ENCODE data around the gene DUS4L. TPM values are rescaled to one million over a fixed set of nuclear protein-coding genes. Genes with fewer than 3 reads are reported as not detected.

The DUS4L gene
- total and polyA plus RNA-seq, 2 of the 13 experiments (the other 11 are each of a cell fraction or from before 2014, with no cell fraction given), result 5.6 to 9.8 TPM

GRCh38 chr7:107563775-107564552, at the start of gene DUS4L, which contains the start of gene COG5 (continued):
- TF ChIP-seq PATZ1 (CRISPR knock-in tag; IDR thresholded peaks at IDR 0.05), result peak; percentile 36; the same call in 1 of the 2 replicates
- 0 out of 2 replicates have a peak, but pooled peaks have one; percentile 67 for TF ChIP-seq ZNF761 (CRISPR knock-in tag; conservative IDR thresholded peaks at IDR 0.05)
- no peak for TF ChIP-seq RNF2 (conservative IDR thresholded peaks at IDR 0.05; ENCODE audit: low read depth)
- TF ChIP-seq ONECUT2 (CRISPR knock-in tag; IDR thresholded peaks at IDR 0.05), result no peak
- TF ChIP-seq, protein P1, sequence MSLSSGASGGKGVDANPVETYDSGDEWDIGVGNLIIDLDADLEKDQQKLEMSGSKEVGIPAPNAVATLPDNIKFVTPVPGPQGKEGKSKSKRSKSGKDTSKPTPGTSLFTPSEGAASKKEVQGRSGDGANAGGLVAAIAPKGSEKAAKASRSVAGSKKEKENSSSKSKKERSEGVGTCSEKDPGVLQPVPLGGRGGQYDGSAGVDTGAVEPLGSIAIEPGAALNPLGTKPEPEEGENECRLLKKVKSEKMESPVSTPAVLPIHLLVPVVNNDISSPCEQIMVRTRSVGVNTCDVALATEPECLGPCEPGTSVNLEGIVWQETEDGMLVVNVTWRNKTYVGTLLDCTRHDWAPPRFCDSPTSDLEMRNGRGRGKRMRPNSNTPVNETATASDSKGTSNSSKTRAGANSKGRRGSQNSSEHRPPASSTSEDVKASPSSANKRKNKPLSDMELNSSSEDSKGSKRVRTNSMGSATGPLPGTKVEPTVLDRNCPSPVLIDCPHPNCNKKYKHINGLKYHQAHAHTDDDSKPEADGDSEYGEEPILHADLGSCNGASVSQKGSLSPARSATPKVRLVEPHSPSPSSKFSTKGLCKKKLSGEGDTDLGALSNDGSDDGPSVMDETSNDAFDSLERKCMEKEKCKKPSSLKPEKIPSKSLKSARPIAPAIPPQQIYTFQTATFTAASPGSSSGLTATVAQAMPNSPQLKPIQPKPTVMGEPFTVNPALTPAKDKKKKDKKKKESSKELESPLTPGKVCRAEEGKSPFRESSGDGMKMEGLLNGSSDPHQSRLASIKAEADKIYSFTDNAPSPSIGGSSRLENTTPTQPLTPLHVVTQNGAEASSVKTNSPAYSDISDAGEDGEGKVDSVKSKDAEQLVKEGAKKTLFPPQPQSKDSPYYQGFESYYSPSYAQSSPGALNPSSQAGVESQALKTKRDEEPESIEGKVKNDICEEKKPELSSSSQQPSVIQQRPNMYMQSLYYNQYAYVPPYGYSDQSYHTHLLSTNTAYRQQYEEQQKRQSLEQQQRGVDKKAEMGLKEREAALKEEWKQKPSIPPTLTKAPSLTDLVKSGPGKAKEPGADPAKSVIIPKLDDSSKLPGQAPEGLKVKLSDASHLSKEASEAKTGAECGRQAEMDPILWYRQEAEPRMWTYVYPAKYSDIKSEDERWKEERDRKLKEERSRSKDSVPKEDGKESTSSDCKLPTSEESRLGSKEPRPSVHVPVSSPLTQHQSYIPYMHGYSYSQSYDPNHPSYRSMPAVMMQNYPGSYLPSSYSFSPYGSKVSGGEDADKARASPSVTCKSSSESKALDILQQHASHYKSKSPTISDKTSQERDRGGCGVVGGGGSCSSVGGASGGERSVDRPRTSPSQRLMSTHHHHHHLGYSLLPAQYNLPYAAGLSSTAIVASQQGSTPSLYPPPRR (CRISPR knock-in tag; IDR thresholded peaks at IDR 0.05; ENCODE audit: borderline replicate concordance), result peak; percentile 42; the same call in 1 of the 2 replicates
- TF ChIP-seq ZNF382 (CRISPR knock-in tag; IDR thresholded peaks at IDR 0.05; ENCODE audit: borderline replicate concordance), result no peak
- TF ChIP-seq IRX3 (CRISPR knock-in tag; IDR thresholded peaks at IDR 0.05; ENCODE audit: borderline replicate concordance, low read depth), result 0 out of 2 replicates have a peak, but pooled peaks have one; percentile 43
- no peak for TF ChIP-seq FOXP1 (IDR thresholded peaks at IDR 0.05)
- TF ChIP-seq FOXP1 (CRISPR knock-in tag; IDR thresholded peaks at IDR 0.05), result no peak
- no peak for TF ChIP-seq SRF (IDR thresholded peaks at IDR 0.05; ENCODE audit: low read depth, low read length)
- TF ChIP-seq NFIB (CRISPR knock-in tag; IDR thresholded peaks at IDR 0.05; ENCODE audit: borderline replicate concordance), result no peak
- TF ChIP-seq RBFOX2 (IDR thresholded peaks at IDR 0.05; ENCODE audit: low read depth, low read length), result peak; percentile 95
- no peak for TF ChIP-seq ZNF558 (CRISPR knock-in tag; IDR thresholded peaks at IDR 0.05; ENCODE audit: borderline replicate concordance)
- peak; percentile 60; the same call in 1 of the 2 replicates for TF ChIP-seq ZNF564 (CRISPR knock-in tag; IDR thresholded peaks at IDR 0.05)
- no peak for TF ChIP-seq SRSF9 (IDR thresholded peaks at IDR 0.05; ENCODE audit: borderline replicate concordance, insufficient read depth, low read depth, low read length, poor library complexity, severe bottlenecking)
- TF ChIP-seq ZBTB43 (CRISPR knock-in tag; conservative IDR thresholded peaks at IDR 0.05), result 0 out of 2 replicates have a peak, but pooled peaks have one; percentile 43
- TF ChIP-seq ZNF670 (CRISPR knock-in tag; IDR thresholded peaks at IDR 0.05; ENCODE audit: borderline replicate concordance), result peak; percentile 60; the same call in 1 of the 2 replicates
- TF ChIP-seq, protein P2, sequence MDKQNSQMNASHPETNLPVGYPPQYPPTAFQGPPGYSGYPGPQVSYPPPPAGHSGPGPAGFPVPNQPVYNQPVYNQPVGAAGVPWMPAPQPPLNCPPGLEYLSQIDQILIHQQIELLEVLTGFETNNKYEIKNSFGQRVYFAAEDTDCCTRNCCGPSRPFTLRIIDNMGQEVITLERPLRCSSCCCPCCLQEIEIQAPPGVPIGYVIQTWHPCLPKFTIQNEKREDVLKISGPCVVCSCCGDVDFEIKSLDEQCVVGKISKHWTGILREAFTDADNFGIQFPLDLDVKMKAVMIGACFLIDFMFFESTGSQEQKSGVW (CRISPR knock-in tag; IDR thresholded peaks at IDR 0.05; ENCODE audit: borderline replicate concordance), result no peak
- TF ChIP-seq ZNF263 (CRISPR knock-in tag; IDR thresholded peaks at IDR 0.05), result no peak
- TF ChIP-seq ARHGAP35 (CRISPR knock-in tag; IDR thresholded peaks at IDR 0.05; ENCODE audit: borderline replicate concordance), result 0 out of 2 replicates have a peak, but pooled peaks have one; percentile 26
